H1 (cell line): ENCODE data around the gene NDUFS3. TPM values are rescaled to one million over a fixed set of nuclear protein-coding genes. Genes with fewer than 3 reads are reported as not detected.

ENCODE experiments used
- CBX8 ChIP-seq: fragments of 300-800, 300-1000 bp; sonication (generic); IDR thresholded peaks from 2 replicates; pipeline ENCODE4 v1.7.1; 2016; ENCODE audit warnings: low read depth, low read length, borderline replicate concordance
- KDM4A ChIP-seq: IDR thresholded peaks from one replicate; pipeline ENCODE4 v1.7.1; 2012; ENCODE audit warnings: low read depth, mild to moderate bottlenecking, moderate library complexity, low read length, inconsistent platforms; ENCODE audit not compliant: severe bottlenecking
- RNF2 ChIP-seq: fragments of 200-900, 300-1000 bp; sonication (generic); IDR thresholded peaks from 2 replicates; pipeline ENCODE4 v1.7.1; 2016; ENCODE audit warnings: borderline replicate concordance, low read depth, mild to moderate bottlenecking, antibody characterized with exemption, low read length; ENCODE audit not compliant: poor library complexity, severe bottlenecking; ENCODE audit errors: missing control alignments
- SIX5 ChIP-seq: IDR thresholded peaks from 2 replicates; pipeline ENCODE4 v1.6.1; 2011; ENCODE audit warnings: mild to moderate bottlenecking, low read depth, low read length
- TEAD4 ChIP-seq: IDR thresholded peaks from 2 replicates; pipeline ENCODE4 v1.6.1; 2012; ENCODE audit warnings: low read depth, low read length, inconsistent platforms, mixed read lengths
- polyA plus RNA-seq, 7 experiments: library from polyadenylated mRNA; depleted of rRNA in 3 of 7; stranded (reverse) in 5 of 7; unstranded in 2 of 7; fragments of >200 nt in 5 of 7; fragments of 200-250 nt in 2 of 7; gene quantifications; 1 replicate in 5 of 7; 2 replicates in 1 of 7; 4 replicates in 1 of 7; pipeline versions ENCODE4 v1.2.1 to v1.2.3, GENCODE V29; 2011 to 2013; ENCODE audit warnings: missing spikeins in 2 of 7, mixed read lengths in 2 of 7
- total RNA-seq: library from RNA; stranded (reverse); fragmentation: NEBNext Ultra II Directional; extraction: Animal tissue kit (Norgen Biotek cat#: 25700); gene quantifications from 2 replicates; pipeline ENCODE4 v1.2.1, GENCODE V29; 2021

The NDUFS3 gene
- total and polyA plus RNA-seq, 2 of the 8 experiments (the other 6 are each of a cell fraction or from before 2014, with no cell fraction given) = 135 to 241 TPM

DNA sequence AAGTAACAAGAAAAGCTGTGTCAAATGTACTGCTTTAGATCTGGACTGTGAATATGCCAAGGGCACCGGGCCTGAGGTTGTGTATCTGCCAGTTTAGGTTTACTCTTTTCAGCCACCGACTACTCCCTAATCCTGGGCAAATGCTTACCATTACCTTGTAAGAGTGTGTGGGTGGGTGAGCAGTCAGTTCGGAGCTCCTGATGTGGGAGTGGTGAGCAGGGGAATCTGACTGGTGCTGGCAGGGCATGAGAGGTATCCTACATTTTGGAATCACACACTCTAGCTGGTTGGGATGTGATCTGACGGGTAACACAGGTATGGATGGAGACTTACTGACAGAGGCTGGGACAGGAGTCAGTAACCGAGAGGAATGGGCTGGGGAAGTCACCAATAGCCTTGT lies 5.0 kb downstream of the NDUFS3 start (continued):
- TF ChIP-seq RNF2 = no peak
- TF ChIP-seq SIX5 = no peak
- no peak for TF ChIP-seq KDM4A
- TF ChIP-seq CBX8 = no peak
- no peak for TF ChIP-seq TEAD4
